Measurements from ENCODE around the gene MMP8. TPM values are rescaled to one million over a fixed set of nuclear protein-coding genes. Genes with fewer than 3 reads are reported as not detected.

The MMP8 gene
- total RNA-seq, 3 donors from 2014 or later (not counting 1 experiment from before 2014, with no cell fraction given): 0.16 TPM; not detected in 2

- Histone ChIP-seq H3K27ac (ENCODE audit: low read length) (no peak overlapping the region), H3K4me3 (ENCODE audit: low read length) (no peak overlapping the region), H3K27me3 (ENCODE audit: control insufficient read depth, insufficient read depth, low read length) (no peaks in the 10 kb centered on the region), H3K9me3 (ENCODE audit: control insufficient read depth, insufficient read depth, low read length) (no peaks in the 10 kb centered on the region), H3K36me3 (ENCODE audit: control insufficient read depth, insufficient read depth, low read length) (no peaks in the 10 kb centered on the region), H3K4me1 (ENCODE audit: control insufficient read depth, insufficient read depth, low read length) (no peaks in the 10 kb centered on the region)
- Mint-ChIP-seq H3K4me1 (no peaks in the 10 kb centered on the region), H3K4me3 (no peak overlapping the region), H3K36me3 (no peaks in the 10 kb centered on the region), H3K27me3 (ENCODE audit: low read depth in 2 of 2) (peaks cover 0 to 14% of the 10 kb centered on the region in 2 donors), H3K9me3 (no peaks in the 10 kb centered on the region), H3K27ac (no peak overlapping the region)
- intact Hi-C loops (cut with micrococcal nuclease): no loop called here
- TF ChIP-seq CTCF (IDR thresholded peaks at IDR 0.05): no peak
- ATAC-seq (no peak), DNase-seq (no peak)
- 100% methylated on average over 2 of the region's 2 CpGs for WGBS (ENCODE audit: insufficient coverage)
Measured at GRCh38 chr11:102685754-102686153, 39.0 kb downstream of the MMP8 start.

DNA sequence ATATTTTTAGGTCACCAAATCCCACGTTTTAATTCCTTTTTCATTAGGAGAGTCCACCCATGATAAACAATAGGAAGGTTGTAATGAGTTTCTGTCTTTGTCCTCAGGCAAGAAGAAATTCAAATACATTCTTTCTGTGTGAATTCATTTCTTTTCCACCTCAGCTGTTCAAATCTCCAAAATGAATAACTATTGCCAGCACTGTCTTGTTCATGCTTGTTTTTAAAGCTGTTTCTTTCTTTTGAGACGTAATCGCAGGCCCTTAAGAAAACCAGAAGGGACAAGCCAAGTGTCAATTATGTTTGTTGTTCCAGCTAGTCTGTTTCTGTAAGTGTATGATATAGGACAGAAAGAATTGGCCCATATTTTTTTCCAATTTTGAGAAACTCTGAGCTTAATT, 39.4 kb downstream of the MMP8 start:
- Mint-ChIP-seq H3K4me3 (no peak overlapping the region), H3K27ac (no peak overlapping the region), H3K36me3 (no peaks in the 10 kb centered on the region), H3K27me3 (ENCODE audit: low read depth in 2 of 2) (peaks cover 0 to 14% of the 10 kb centered on the region in 2 donors), H3K4me1 (no peaks in the 10 kb centered on the region), H3K9me3 (no peaks in the 10 kb centered on the region)
- no peak for DNase-seq
- no peak for TF ChIP-seq CTCF (IDR thresholded peaks at IDR 0.05)
- ATAC-seq: no peak
- Histone ChIP-seq H3K9me3 (ENCODE audit: control insufficient read depth, insufficient read depth, low read length) (no peaks in the 10 kb centered on the region), H3K4me3 (ENCODE audit: low read length) (no peak overlapping the region), H3K36me3 (ENCODE audit: control insufficient read depth, insufficient read depth, low read length) (no peaks in the 10 kb centered on the region), H3K27ac (ENCODE audit: low read length) (no peak overlapping the region), H3K27me3 (ENCODE audit: control insufficient read depth, insufficient read depth, low read length) (no peaks in the 10 kb centered on the region), H3K4me1 (ENCODE audit: control insufficient read depth, insufficient read depth, low read length) (no peaks in the 10 kb centered on the region)
- 93% methylated on average over 2 of the region's 3 CpGs for WGBS (ENCODE audit: insufficient coverage)
- intact Hi-C loops (cut with micrococcal nuclease): no loop called here

GRCh38 chr11:102683277-102683676, 41.5 kb downstream of the MMP8 start:
- H3K9me3 ChIP-seq (ENCODE audit: control insufficient read depth, insufficient read depth, low read length): no peaks in the 10 kb centered on the region
- Mint-ChIP-seq H3K27me3 (ENCODE audit: low read depth in 2 of 2) (peaks cover 2 to 14% of the 10 kb centered on the region in 2 donors), H3K36me3 (no peaks in the 10 kb centered on the region), H3K4me3 (no peak overlapping the region), H3K4me1 (no peaks in the 10 kb centered on the region), H3K9me3 (no peaks in the 10 kb centered on the region), H3K27ac (no peak overlapping the region)
- DNase-seq (no peak), ATAC-seq (no peak)
- no peak overlapping the region for H3K4me3 ChIP-seq (ENCODE audit: low read length)
- no peaks in the 10 kb centered on the region for H3K4me1 ChIP-seq (ENCODE audit: control insufficient read depth, insufficient read depth, low read length)
- H3K36me3 ChIP-seq (ENCODE audit: control insufficient read depth, insufficient read depth, low read length): no peaks in the 10 kb centered on the region
- intact Hi-C loops (cut with micrococcal nuclease): no loop called here
- no peak for TF ChIP-seq CTCF (IDR thresholded peaks at IDR 0.05)
- H3K27ac ChIP-seq (ENCODE audit: low read length): no peak overlapping the region
- no peaks in the 10 kb centered on the region for H3K27me3 ChIP-seq (ENCODE audit: control insufficient read depth, insufficient read depth, low read length)
- WGBS (ENCODE audit: insufficient coverage): 82% methylated on average over 4 of the region's 4 CpGs

DNA sequence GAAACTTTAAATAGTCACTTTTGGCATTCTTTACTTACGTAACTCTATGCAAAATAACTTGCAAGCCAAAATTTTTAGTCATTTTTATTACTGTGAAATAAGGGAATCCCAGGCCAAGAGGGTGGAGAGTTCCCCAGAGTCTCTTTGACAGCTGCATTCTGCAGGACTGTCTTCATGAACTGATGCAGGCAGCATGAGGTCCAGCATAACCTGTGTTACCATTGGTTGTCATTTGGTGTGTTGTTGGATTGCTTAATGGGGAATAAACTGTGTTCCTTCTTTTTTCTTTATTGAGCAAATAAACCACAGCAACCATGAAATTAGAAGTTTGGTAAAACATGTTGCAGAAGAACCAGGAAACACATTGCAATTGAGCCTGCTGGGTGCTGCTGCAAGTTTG, 43.8 kb downstream of the MMP8 start:
- TF ChIP-seq CTCF (IDR thresholded peaks at IDR 0.05): no peak
- H3K4me3 ChIP-seq (ENCODE audit: low read length): no peak overlapping the region
- DNase-seq: no peak
- peaks cover 6 to 22% of the 10 kb centered on the region in 2 donors for H3K27me3 Mint-ChIP-seq (ENCODE audit: low read depth in 2 of 2)
- no peak overlapping the region for H3K4me3 Mint-ChIP-seq
- H3K27ac Mint-ChIP-seq: no peak overlapping the region
- 83% methylated on average over 1 of the region's 1 CpG for WGBS (ENCODE audit: insufficient coverage)
- no peak for ATAC-seq
- H3K36me3 Mint-ChIP-seq: no peaks in the 10 kb centered on the region
- H3K4me1 ChIP-seq (ENCODE audit: control insufficient read depth, insufficient read depth, low read length): no peaks in the 10 kb centered on the region
- intact Hi-C loops (cut with micrococcal nuclease): no loop called here
- no peaks in the 10 kb centered on the region for H3K36me3 ChIP-seq (ENCODE audit: control insufficient read depth, insufficient read depth, low read length)
- H3K9me3 Mint-ChIP-seq: no peaks in the 10 kb centered on the region
- H3K27me3 ChIP-seq (ENCODE audit: control insufficient read depth, insufficient read depth, low read length): no peaks in the 10 kb centered on the region
- H3K27ac ChIP-seq (ENCODE audit: low read length): no peak overlapping the region
- H3K9me3 ChIP-seq (ENCODE audit: control insufficient read depth, insufficient read depth, low read length): no peaks in the 10 kb centered on the region
- H3K4me1 Mint-ChIP-seq: no peaks in the 10 kb centered on the region
